Esophagus squamous epithelium (tissue), 5 donors: ENCODE measurements around the gene GADD45B. TPM values are rescaled to one million over a fixed set of nuclear protein-coding genes. Genes with fewer than 3 reads are reported as not detected.

ENCODE experiments used
- DNase-seq: peaks from one replicate; lab custom pipeline; 2025; lab: John Stamatoyannopoulos, UW
- H3K27ac ChIP-seq, 4 donors: fragments of 200-600 bp; sonication (generic); one replicate each; pipeline ENCODE4 v1.5.1; 2016 to 2019; ENCODE audit warnings: mild to moderate bottlenecking in 1 of 4
- H3K27me3 ChIP-seq, 4 donors: fragments of 200-600 bp; sonication (generic); 1 replicate in 3 of 4; 2 replicates in 1 of 4; pipeline versions ENCODE4 v1.5.1 to v1.6.0; 2017 to 2021; ENCODE audit warnings: antibody characterized with exemption in 1 of 4
- H3K36me3 ChIP-seq, 3 donors: fragments of 200-600 bp; sonication (generic); one replicate each; pipeline ENCODE4 v1.5.1; 2016 to 2019
- H3K4me1 ChIP-seq, 3 donors: fragments of 200-600 bp; sonication (generic); one replicate each; pipeline ENCODE4 v1.5.1; 2017 to 2019
- H3K4me3 ChIP-seq, 4 donors: fragments of 200-600 bp; sonication (generic); 1 replicate in 3 of 4; 2 replicates in 1 of 4; pipeline ENCODE4 v1.5.1; 2016 to 2019; ENCODE audit warnings: mild to moderate bottlenecking in 2 of 4, moderate library complexity in 1 of 4
- H3K9me3 ChIP-seq, 3 donors: fragments of 200-600 bp; sonication (generic); one replicate each; pipeline ENCODE4 v1.5.1; 2016 to 2019
- POLR2A ChIP-seq, 4 donors: fragments of 450-650 bp; IDR thresholded peaks; one replicate each; pipeline ENCODE4 v1.6.1; 2017; ENCODE audit warnings: antibody characterized with exemption in 4 of 4, mild to moderate bottlenecking in 4 of 4, moderate library complexity in 3 of 4
- WGBS, 2 donors: methylation state at CpG; one replicate each; pipeline ENCODE4 v1.1.5; 2018; 5-methylcytosine and 5-hydroxymethylcytosine counted together
- intact Hi-C: fragments of 100-400 bp; cut with DNase I; formaldehyde crosslinking; loops from one replicate; pipeline ENCODE4 v1.15.0; 2022
- total RNA-seq, 4 donors: library from RNA; depleted of rRNA; stranded (reverse); fragments of >200 nt; gene quantifications; one replicate each; pipeline ENCODE4 v1.1.0, GENCODE V29; 2016
- TF ChIP-seq, protein P1 (sequence below), 6 experiments: fragments of 450-650 bp in 4 of 6; fragments of 200-600 bp in 2 of 6; sonication (generic) in 2 of 6; IDR thresholded peaks; one replicate each; pipeline ENCODE4 v1.5.1; 2016 to 2019; ENCODE audit warnings: antibody characterized with exemption in 6 of 6, mild to moderate bottlenecking in 4 of 6, moderate library complexity in 4 of 6
- donor health status: DM: yes; HTN: yes; CAD: no.

Gene GADD45B
- total RNA-seq, 4 donors from 2014 or later, result 21.6 to 40.1 (median 28.7) TPM

DNA sequence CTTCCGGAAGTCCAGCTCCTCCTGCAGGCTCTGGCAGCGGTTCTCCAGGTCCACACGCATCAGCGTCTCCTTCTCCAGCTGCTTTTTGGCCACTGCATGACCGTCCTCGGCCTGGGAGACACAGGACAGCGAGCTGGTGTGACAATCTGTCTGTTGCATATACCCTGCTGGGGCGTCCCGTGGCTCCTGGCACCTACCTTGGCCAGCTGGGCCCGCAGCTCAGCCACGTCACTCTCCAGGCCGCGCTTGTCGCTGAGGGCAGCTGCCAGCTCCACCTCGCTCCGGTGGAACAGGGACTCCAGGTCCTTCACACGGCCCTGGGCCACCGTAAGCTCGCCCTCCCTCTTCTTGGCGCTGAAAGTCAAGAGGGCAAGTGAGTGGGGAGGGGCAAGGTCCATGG is 37.7 kb upstream of the GADD45B start:
- no peaks in the 10 kb centered on the region for H3K27me3 ChIP-seq
- H3K9me3 ChIP-seq, result no peaks in the 10 kb centered on the region
- TF ChIP-seq POLR2A (IDR thresholded peaks at IDR 0.05), result no peak
- TF ChIP-seq, protein P1, sequence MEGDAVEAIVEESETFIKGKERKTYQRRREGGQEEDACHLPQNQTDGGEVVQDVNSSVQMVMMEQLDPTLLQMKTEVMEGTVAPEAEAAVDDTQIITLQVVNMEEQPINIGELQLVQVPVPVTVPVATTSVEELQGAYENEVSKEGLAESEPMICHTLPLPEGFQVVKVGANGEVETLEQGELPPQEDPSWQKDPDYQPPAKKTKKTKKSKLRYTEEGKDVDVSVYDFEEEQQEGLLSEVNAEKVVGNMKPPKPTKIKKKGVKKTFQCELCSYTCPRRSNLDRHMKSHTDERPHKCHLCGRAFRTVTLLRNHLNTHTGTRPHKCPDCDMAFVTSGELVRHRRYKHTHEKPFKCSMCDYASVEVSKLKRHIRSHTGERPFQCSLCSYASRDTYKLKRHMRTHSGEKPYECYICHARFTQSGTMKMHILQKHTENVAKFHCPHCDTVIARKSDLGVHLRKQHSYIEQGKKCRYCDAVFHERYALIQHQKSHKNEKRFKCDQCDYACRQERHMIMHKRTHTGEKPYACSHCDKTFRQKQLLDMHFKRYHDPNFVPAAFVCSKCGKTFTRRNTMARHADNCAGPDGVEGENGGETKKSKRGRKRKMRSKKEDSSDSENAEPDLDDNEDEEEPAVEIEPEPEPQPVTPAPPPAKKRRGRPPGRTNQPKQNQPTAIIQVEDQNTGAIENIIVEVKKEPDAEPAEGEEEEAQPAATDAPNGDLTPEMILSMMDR (IDR thresholded peaks at IDR 0.05), result no peak
- WGBS, 2 donors, result 93 to 94% methylated on average over 8 to 9 of the region's 20 CpGs
- no peak for DNase-seq
- peaks cover 21 to 90% (median 42%) of the 10 kb centered on the region in 3 donors for H3K36me3 ChIP-seq
- no peak overlapping the region for H3K4me3 ChIP-seq
- no peak overlapping the region for H3K27ac ChIP-seq
- no peaks in the 10 kb centered on the region for H3K4me1 ChIP-seq
- intact Hi-C loops, result no loop called here

DNA sequence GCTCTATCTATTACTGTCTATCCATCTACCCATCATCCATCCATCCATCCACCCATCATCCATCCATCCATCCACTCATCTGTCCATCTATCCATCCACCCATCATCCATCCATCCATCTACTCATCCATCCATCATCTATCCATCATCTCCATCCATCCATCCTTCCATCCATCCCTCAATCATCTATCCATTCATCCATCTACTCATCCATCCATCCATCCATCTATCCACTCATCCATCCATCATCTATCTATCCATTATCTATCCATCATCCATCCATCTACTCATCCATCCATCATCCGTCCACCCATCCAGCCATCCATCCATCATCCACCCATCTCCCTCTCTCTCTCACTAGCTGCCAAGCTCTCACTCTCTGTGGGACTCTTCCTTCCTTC is 35.4 kb upstream of the GADD45B start:
- no peaks in the 10 kb centered on the region for H3K4me1 ChIP-seq
- no peak for DNase-seq
- no peaks in the 10 kb centered on the region for H3K27me3 ChIP-seq
- TF ChIP-seq POLR2A (IDR thresholded peaks at IDR 0.05), result no peak
- TF ChIP-seq, protein P1 (IDR thresholded peaks at IDR 0.05), result no peak
- H3K27ac ChIP-seq, result no peak overlapping the region
- no peak overlapping the region for H3K4me3 ChIP-seq
- no peaks in the 10 kb centered on the region for H3K9me3 ChIP-seq
- peaks cover 7 to 91% (median 28%) of the 10 kb centered on the region in 3 donors for H3K36me3 ChIP-seq
- WGBS, 2 donors, result 94 to 97% methylated on average over 1 of the region's 1 CpG
- intact Hi-C loops, result no loop called here

DNA sequence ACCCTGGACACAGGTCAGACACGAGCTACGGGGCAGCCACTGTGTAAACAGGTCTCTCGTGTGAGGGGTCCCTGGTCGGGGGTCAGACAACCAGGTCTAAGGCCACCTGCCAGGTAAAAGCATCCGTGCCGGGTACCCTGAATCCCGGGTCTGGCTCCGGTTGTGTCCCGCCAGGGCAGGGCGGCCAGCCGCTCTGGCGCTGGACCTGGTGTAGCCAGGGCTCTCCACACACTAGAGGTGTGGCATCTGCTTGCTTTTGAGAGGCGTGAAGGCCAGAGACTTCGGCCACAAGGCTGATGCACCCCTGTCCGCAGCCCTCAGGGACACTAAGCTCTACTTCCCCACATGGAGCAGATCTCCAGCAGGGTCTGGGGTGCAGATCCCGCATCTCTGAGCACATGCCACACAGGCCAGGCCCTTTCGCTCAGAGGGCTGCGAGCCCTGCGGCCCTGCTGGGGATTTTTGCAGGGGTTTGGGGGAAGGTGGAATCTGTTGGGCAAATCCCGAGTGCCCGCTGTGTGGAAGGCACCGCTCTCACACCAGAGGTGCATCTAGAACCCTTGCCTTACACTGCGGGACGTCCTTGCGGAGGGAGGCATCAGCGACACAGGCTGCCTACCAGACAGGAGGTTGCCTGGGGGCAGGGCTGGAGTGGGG is 34.7 kb upstream of the GADD45B start:
- TF ChIP-seq, protein P1 (IDR thresholded peaks at IDR 0.05), result no peak
- no peak for DNase-seq
- peaks cover 6 to 84% (median 28%) of the 10 kb centered on the region in 3 donors for H3K36me3 ChIP-seq
- H3K4me3 ChIP-seq, result no peak overlapping the region
- H3K27me3 ChIP-seq, result no peaks in the 10 kb centered on the region
- intact Hi-C loops, result no loop called here
- H3K27ac ChIP-seq, result no peak overlapping the region
- no peaks in the 10 kb centered on the region for H3K9me3 ChIP-seq
- 67 to 100% methylated on average over 3 of the region's 26 CpGs for WGBS, 2 donors
- no peaks in the 10 kb centered on the region for H3K4me1 ChIP-seq

DNA sequence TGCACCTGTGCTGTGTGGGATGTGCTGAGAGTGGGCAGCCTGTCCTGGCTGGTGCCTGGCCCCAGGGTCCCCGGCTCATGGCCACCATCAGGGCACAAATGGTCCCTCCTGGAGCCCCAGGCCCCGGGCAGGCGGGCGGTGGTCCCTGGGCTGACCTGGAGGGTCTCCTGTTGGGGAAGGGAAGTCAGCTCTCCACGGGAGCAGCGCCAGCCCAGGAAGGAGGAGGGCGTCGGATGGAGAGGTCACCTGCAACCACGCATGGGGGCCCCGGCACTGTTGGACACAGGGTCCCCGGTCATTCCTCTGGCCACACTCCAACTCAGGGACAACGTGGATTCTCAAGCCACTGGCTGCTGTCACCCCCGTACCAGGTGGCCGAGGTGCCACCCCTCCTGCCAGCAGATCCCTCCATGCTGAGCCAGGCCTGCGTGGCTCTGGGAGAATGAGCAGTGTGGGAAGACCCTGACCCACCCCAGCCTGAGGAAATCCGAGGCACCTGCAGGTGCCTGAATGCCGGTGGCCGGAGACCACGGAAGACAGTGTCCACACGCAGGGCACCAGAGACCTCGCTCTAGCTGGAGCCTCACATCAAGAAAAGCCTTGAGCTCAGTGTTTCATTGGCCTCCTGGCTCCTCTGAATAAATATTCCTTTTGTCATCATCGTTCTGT is 32.7 kb upstream of the GADD45B start:
- no peak for DNase-seq
- no peak overlapping the region for H3K27ac ChIP-seq
- H3K4me1 ChIP-seq, result no peaks in the 10 kb centered on the region
- H3K4me3 ChIP-seq, result no peak overlapping the region
- peaks cover 6 to 71% (median 14%) of the 10 kb centered on the region in 3 donors for H3K36me3 ChIP-seq
- intact Hi-C loops, result no loop called here
- WGBS, 2 donors, result 90 to 95% methylated on average over 4 to 6 of the region's 22 CpGs
- H3K9me3 ChIP-seq, result no peaks in the 10 kb centered on the region
- TF ChIP-seq, protein P1 (IDR thresholded peaks at IDR 0.05), result no peak
- TF ChIP-seq POLR2A (IDR thresholded peaks at IDR 0.05), result no peak
- H3K27me3 ChIP-seq, result no peaks in the 10 kb centered on the region

DNA sequence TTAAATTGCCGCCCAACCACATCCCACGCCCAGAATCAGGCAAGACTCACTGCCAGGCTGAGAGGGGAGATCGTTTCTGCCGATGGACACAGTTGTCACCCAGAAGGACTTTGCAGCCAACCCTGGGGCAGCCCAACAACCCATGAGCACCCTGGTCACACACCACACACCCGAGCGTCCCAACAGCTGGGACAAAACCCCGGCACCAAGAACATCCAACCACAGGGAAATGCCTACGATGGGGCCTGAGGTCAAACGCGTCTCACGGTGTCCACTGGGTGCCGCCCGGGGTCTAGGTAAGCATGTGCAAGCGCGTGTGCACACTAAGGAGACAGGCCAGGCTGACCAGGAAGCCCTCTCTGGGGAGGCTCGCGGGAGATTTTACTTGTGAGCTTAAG is 32.1 kb upstream of the GADD45B start:
- no peak overlapping the region for H3K27ac ChIP-seq
- no peaks in the 10 kb centered on the region for H3K27me3 ChIP-seq
- no peak for DNase-seq
- intact Hi-C loops, result no loop called here
- H3K4me3 ChIP-seq, result no peak overlapping the region
- 86 to 94% methylated on average over 7 to 10 of the region's 17 CpGs for WGBS, 2 donors
- peaks cover 6 to 71% (median 13%) of the 10 kb centered on the region in 3 donors for H3K36me3 ChIP-seq
- H3K4me1 ChIP-seq, result no peaks in the 10 kb centered on the region
- TF ChIP-seq, protein P1 (IDR thresholded peaks at IDR 0.05), result no peak
- no peak for TF ChIP-seq POLR2A (IDR thresholded peaks at IDR 0.05)
- H3K9me3 ChIP-seq, result no peaks in the 10 kb centered on the region
